Umbilical cord (tissue), 2 donors: ENCODE measurements around the gene ARHGEF37. TPM values are rescaled to one million over a fixed set of nuclear protein-coding genes. Genes with fewer than 3 reads are reported as not detected.

Experiments
- DNase-seq: peaks from one replicate; pipeline ENCODE4 v3.0.0-alpha.2; 2015; ENCODE audit warnings: low spot score
- total RNA-seq: library from RNA; depleted of rRNA; stranded (reverse); fragments of >200 nt; gene quantifications from one replicate; pipeline ENCODE4 v1.2.3, GENCODE V29; 2014; ENCODE audit warnings: low replicate concordance; ENCODE audit not compliant: insufficient read depth

ARHGEF37 gene
- total RNA-seq, 1 donor from 2014 or later, result 3.6 TPM

- no peak for DNase-seq
Measured at GRCh38 chr5:149674686-149675085, 93.4 kb downstream of the ARHGEF37 start.

DNA sequence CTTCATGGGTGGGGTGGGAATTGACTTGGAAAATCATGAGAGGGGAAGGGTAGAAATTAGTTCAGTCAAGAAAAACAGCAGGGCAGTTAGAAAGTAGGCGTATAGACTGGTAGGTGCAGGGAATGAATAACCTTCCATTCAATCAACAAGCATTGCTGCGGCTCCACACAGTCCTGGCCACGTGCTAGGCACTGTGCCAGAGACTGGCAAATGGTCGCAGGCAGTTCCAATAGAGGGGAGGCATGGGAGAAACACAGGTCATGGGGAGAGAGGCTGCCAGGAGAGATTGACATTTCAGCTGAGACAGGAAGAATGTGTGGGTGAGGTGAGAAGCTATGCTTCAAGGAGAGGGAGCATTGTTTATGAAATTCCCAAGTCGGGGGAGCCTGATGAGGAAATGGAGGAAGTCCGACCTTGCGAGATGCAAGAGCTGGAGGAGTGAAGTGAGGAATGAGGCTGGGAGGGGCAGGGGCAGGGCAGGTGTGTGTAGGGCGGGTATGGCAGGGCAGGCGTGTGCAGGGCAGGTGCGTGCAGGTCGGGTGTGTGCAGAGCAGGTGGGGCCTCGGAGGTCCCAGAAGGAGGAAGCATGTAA lies 94.4 kb downstream of the ARHGEF37 start:
- no peak for DNase-seq

GRCh38 chr5:149677731-149678130 lies 96.4 kb downstream of the ARHGEF37 start:
- peak; percentile 31 for DNase-seq

GRCh38 chr5:149679876-149680809 lies 98.8 kb downstream of the ARHGEF37 start:
- no peak for DNase-seq

DNA sequence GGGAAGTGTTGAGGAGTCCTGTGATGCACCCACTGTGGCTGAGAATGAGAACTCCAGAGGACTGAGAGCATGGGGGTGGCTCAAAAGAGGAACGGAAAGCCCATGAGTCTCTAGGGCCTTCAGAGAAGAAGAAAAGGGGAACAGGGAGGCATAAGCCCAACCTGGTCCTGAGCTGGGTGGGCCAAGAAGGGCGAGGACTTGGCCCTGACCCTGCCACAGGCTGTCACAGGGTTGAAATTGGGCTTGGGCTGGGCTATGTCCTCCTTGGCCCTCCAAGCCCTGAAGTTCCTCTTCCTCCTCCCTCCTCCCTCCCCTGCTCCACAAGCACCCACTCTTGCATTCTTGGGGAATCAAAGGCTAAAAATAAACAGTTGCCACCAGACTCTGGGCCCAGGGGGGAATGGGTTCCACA lies 99.5 kb downstream of the ARHGEF37 start:
- DNase-seq, result peak; percentile 49

GRCh38 chr5:149681252-149681651 lies 100.0 kb downstream of the ARHGEF37 start:
- no peak for DNase-seq

DNA sequence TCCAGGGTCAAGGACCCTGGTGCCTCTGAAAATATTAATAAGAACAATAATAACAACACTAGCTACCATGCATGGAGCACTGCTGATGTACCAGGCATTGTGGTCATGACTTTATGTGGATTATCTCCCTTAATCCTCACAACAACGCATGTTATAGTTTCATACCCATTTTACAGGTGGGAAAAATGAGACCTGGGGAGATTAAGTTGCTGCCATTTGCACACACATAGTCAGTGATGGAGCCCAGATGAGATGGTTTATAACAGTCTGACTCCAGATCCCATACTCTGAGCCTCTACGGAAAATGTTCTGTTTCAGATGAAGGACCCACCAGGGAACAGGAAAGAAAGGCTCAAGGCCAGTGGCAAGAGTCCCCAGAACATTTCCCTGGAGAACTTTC lies 100.6 kb downstream of the ARHGEF37 start:
- DNase-seq, result no peak

DNA sequence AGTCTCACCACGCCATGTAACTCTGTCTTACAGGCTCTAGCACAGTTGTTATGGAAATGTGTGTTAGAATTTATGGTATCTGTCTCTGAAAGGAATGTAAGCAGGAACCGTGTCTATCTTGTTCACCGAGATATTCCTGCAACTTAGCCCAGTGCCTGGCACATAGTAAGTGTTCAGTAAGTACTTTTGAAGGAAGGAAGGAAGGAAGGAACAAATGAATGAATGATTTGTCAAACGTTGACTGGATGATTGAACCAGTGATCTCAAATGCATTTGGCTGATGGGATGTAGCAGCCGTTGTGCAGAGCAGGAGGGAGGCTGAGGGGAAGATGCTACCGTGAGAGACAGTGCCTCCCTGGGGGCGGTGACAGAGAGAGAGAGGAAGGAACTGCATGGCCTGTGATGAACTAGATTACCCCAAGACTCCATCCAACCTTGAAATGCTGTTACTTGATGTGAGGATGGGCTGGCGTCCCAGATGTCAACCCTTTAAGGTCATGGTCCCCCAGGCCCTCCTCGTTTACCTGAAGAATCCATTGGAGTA lies 101.3 kb downstream of the ARHGEF37 start:
- DNase-seq, result no peak

DNA sequence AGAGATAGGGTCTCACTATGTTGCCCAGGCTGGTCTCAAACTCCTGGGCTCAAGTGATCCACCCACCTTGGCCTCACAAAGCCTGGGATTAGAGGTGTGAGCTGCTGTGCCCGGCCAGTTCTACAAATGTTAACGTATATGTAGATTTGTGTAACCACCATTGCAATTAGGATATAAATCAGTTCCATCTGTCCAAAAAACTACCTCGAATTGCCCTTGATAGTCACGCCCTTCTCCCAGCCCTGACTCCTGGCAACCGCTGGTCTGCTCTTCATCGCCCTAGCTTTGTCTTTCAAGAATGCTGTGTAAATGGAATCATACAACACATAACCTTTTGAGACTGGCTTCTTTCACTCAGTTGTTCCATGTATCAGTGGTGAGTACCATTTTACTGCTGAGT lies 102.7 kb downstream of the ARHGEF37 start:
- no peak for DNase-seq

- DNase-seq, result no peak
Measured at GRCh38 chr5:149684371-149684770, 103.1 kb downstream of the ARHGEF37 start.

Other genes with a start within 250 kb of the ARHGEF37 start
- 14.9 TPM for gene GRPEL2, start 236.0 kb upstream of the ARHGEF37 start, total RNA-seq
- 7.7 TPM for gene PCYOX1L, start 223.5 kb upstream of the ARHGEF37 start, total RNA-seq
- not detected for gene IL17B, start 202.2 kb upstream of the ARHGEF37 start, total RNA-seq
- 248 TPM for gene CSNK1A1, start 30.1 kb upstream of the ARHGEF37 start, total RNA-seq
- gene PPARGC1B, start 148.8 kb downstream of the ARHGEF37 start, total RNA-seq, result 2.9 TPM